HepG2 (cell line): ENCODE results near the gene VEGFB. TPM values are rescaled to one million over a fixed set of nuclear protein-coding genes. Genes with fewer than 3 reads are reported as not detected.
A peak's percentile ranks its signal among the peaks of the same experiment; 100 is the strongest.

Source experiments
- GMEB2 ChIP-seq: IDR thresholded peaks from 2 replicates; pipeline ENCODE4 v1.6.1; 2016; ENCODE audit warnings: missing biosample characterization, missing genetic modification reagents, low read depth
- NR2F6 ChIP-seq, 2 experiments: IDR thresholded peaks; 2 replicates each; pipeline ENCODE4 v1.6.1; 2016; ENCODE audit warnings: antibody characterized with exemption in 1 of 2, mild to moderate bottlenecking in 1 of 2
- PAF1 ChIP-seq: IDR thresholded peaks from 2 replicates; pipeline ENCODE4 v1.6.1; 2016; ENCODE audit warnings: missing genetic modification reagents, missing compliant biosample characterization
- POLR2AphosphoS2 ChIP-seq: IDR thresholded peaks from 2 replicates; pipeline ENCODE4 v1.6.1; 2011; ENCODE audit warnings: low read depth, low read length, improper control_type of control experiment
- SIN3B ChIP-seq: fragments of 150-350 bp; IDR thresholded peaks from 2 replicates; pipeline ENCODE4 v1.6.1; 2014; ENCODE audit warnings: low read length
- SOX5 ChIP-seq: IDR thresholded peaks from 2 replicates; pipeline ENCODE4 v1.6.1; 2016; ENCODE audit warnings: borderline replicate concordance
- YEATS2 ChIP-seq: sonication (generic); formaldehyde crosslinking; IDR thresholded peaks from 2 replicates; pipeline ENCODE4 v1.4.0; 2020; ENCODE audit warnings: missing genetic modification reagents, borderline replicate concordance
- ZFP62 ChIP-seq: sonication (generic); formaldehyde crosslinking; IDR thresholded peaks from 2 replicates; pipeline ENCODE4 v1.4.0; 2020; ENCODE audit warnings: missing genetic modification reagents
- ZGPAT ChIP-seq: IDR thresholded peaks from 2 replicates; pipeline ENCODE4 v1.6.1; 2016; ENCODE audit warnings: mild to moderate bottlenecking
- ZNF136 ChIP-seq: sonication (generic); formaldehyde crosslinking; IDR thresholded peaks from 2 replicates; pipeline ENCODE4 v1.8.1; 2022; ENCODE audit warnings: low read depth, mild to moderate bottlenecking, moderate library complexity, missing genetic modification reagents
- ZNF180 ChIP-seq: sonication (generic); formaldehyde crosslinking; IDR thresholded peaks from 2 replicates; pipeline ENCODE4 v1.4.0; 2020; ENCODE audit warnings: low read depth, missing genetic modification reagents, borderline replicate concordance
- ZNF382 ChIP-seq: sonication (generic); formaldehyde crosslinking; IDR thresholded peaks from 2 replicates; pipeline ENCODE4 v1.5.0; 2020; ENCODE audit warnings: missing genetic modification reagents, mild to moderate bottlenecking, borderline replicate concordance
- ZNF446 ChIP-seq: sonication (generic); formaldehyde crosslinking; IDR thresholded peaks from 2 replicates; pipeline ENCODE4 v1.5.0; 2020; ENCODE audit warnings: mild to moderate bottlenecking, missing genetic modification reagents
- ZNF572 ChIP-seq: sonication (generic); formaldehyde crosslinking; IDR thresholded peaks from 2 replicates; pipeline ENCODE4 v1.5.1; 2020; ENCODE audit warnings: mild to moderate bottlenecking, missing genetic modification reagents
- ZNF691 ChIP-seq: sonication (generic); formaldehyde crosslinking; IDR thresholded peaks from 2 replicates; pipeline ENCODE4 v1.4.0; 2020; ENCODE audit warnings: missing genetic modification reagents, low read depth, mild to moderate bottlenecking, borderline replicate concordance
- polyA plus RNA-seq, 8 experiments: library from polyadenylated mRNA; depleted of rRNA in 3 of 8; stranded (reverse) in 7 of 8; unstranded in 1 of 8; fragments of >200 nt; fragmentation: Illumina TruSeq in 4 of 8; extraction: Trizol in 4 of 8; gene quantifications; 2 replicates each; pipeline versions ENCODE4 v1.2.1 to v1.2.3, GENCODE V29; 2011 to 2016; ENCODE audit warnings: low read depth in 4 of 8, missing spikeins in 1 of 8, mixed read lengths in 1 of 8; ENCODE audit not compliant: insufficient read depth in 1 of 8
- total RNA-seq, 5 experiments: library from RNA; depleted of rRNA; stranded (reverse); fragments of >200 nt; fragmentation: Illumina TruSeq; extraction: Trizol; gene quantifications; 2 replicates each; pipeline ENCODE4 v1.2.3, GENCODE V29; 2016; ENCODE audit warnings: low read depth in 1 of 5
- TF ChIP-seq, protein P1 (sequence below): sonication (generic); formaldehyde crosslinking; IDR thresholded peaks from 2 replicates; pipeline ENCODE4 v1.4.0; 2020; ENCODE audit warnings: missing genetic modification reagents
- TF ChIP-seq, protein P2 (sequence below): sonication (generic); formaldehyde crosslinking; IDR thresholded peaks from 2 replicates; pipeline ENCODE4 v1.4.0; 2020; ENCODE audit warnings: mild to moderate bottlenecking, missing genetic modification reagents

VEGFB gene
- total and polyA plus RNA-seq, 2 of the 13 experiments (the other 11 are each of a cell fraction or from before 2014, with no cell fraction given) = 9.0 to 11.3 TPM

- no peak for TF ChIP-seq ZNF382 (CRISPR knock-in tag)
- peak; percentile 68; the same call in 1 of the 2 replicates for TF ChIP-seq ZNF691
- no peak for TF ChIP-seq ZNF446 (CRISPR knock-in tag)
- TF ChIP-seq SOX5 (CRISPR knock-in tag) = peak; percentile 10; the same call in 1 of the 2 replicates
- TF ChIP-seq, protein P1, sequence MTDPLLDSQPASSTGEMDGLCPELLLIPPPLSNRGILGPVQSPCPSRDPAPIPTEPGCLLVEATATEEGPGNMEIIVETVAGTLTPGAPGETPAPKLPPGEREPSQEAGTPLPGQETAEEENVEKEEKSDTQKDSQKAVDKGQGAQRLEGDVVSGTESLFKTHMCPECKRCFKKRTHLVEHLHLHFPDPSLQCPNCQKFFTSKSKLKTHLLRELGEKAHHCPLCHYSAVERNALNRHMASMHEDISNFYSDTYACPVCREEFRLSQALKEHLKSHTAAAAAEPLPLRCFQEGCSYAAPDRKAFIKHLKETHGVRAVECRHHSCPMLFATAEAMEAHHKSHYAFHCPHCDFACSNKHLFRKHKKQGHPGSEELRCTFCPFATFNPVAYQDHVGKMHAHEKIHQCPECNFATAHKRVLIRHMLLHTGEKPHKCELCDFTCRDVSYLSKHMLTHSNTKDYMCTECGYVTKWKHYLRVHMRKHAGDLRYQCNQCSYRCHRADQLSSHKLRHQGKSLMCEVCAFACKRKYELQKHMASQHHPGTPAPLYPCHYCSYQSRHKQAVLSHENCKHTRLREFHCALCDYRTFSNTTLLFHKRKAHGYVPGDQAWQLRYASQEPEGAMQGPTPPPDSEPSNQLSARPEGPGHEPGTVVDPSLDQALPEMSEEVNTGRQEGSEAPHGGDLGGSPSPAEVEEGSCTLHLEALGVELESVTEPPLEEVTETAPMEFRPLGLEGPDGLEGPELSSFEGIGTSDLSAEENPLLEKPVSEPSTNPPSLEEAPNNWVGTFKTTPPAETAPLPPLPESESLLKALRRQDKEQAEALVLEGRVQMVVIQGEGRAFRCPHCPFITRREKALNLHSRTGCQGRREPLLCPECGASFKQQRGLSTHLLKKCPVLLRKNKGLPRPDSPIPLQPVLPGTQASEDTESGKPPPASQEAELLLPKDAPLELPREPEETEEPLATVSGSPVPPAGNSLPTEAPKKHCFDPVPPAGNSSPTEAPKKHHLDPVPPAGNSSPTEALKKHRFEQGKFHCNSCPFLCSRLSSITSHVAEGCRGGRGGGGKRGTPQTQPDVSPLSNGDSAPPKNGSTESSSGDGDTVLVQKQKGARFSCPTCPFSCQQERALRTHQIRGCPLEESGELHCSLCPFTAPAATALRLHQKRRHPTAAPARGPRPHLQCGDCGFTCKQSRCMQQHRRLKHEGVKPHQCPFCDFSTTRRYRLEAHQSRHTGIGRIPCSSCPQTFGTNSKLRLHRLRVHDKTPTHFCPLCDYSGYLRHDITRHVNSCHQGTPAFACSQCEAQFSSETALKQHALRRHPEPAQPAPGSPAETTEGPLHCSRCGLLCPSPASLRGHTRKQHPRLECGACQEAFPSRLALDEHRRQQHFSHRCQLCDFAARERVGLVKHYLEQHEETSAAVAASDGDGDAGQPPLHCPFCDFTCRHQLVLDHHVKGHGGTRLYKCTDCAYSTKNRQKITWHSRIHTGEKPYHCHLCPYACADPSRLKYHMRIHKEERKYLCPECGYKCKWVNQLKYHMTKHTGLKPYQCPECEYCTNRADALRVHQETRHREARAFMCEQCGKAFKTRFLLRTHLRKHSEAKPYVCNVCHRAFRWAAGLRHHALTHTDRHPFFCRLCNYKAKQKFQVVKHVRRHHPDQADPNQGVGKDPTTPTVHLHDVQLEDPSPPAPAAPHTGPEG (CRISPR knock-in tag) = no peak
- TF ChIP-seq PAF1 (CRISPR knock-in tag) = no peak
- no peak for TF ChIP-seq ZFP62
- peak; percentile 62 for TF ChIP-seq YEATS2
- TF ChIP-seq SIN3B = no peak
- no peak for TF ChIP-seq POLR2AphosphoS2
- 0 out of 2 replicates have a peak, but pooled peaks have one; percentile 32 for TF ChIP-seq ZNF572 (CRISPR knock-in tag)
- TF ChIP-seq, protein P2, sequence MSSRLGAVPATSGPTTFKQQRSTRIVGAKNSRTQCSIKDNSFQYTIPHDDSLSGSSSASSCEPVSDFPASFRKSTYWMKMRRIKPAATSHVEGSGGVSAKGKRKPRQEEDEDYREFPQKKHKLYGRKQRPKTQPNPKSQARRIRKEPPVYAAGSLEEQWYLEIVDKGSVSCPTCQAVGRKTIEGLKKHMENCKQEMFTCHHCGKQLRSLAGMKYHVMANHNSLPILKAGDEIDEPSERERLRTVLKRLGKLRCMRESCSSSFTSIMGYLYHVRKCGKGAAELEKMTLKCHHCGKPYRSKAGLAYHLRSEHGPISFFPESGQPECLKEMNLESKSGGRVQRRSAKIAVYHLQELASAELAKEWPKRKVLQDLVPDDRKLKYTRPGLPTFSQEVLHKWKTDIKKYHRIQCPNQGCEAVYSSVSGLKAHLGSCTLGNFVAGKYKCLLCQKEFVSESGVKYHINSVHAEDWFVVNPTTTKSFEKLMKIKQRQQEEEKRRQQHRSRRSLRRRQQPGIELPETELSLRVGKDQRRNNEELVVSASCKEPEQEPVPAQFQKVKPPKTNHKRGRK (CRISPR knock-in tag) = no peak
- peak; percentile 63; the same call in 1 of the 2 replicates for TF ChIP-seq ZGPAT (CRISPR knock-in tag)
- TF ChIP-seq ZNF180 (CRISPR knock-in tag) = no peak
- TF ChIP-seq GMEB2 (CRISPR knock-in tag) = peak; percentile 54; the same call in 1 of the 2 replicates
- TF ChIP-seq ZNF136 (CRISPR knock-in tag) = 0 out of 2 replicates have a peak, but pooled peaks have one; percentile 34
- TF ChIP-seq NR2F6 (IDR thresholded peaks at IDR 0.05) = no peak
- peak; percentile 32; the same call in 1 of the 2 replicates for TF ChIP-seq NR2F6 (CRISPR knock-in tag; IDR thresholded peaks at IDR 0.05)
Measured at GRCh38 chr11:64225608-64226506, 8.5 kb upstream of the VEGFB start, which contains the start of the genes NUDT22 and TRPT1 (continued).
